H1 (cell line): ENCODE results near the gene MGLL. TPM values are rescaled to one million over a fixed set of nuclear protein-coding genes. Genes with fewer than 3 reads are reported as not detected.

ENCODE experiments used
- CHD7 ChIP-seq: fragments of 300-600 bp; sonication (generic); IDR thresholded peaks from 2 replicates; pipeline ENCODE4 v1.7.1; 2012; ENCODE audit warnings: low read length, moderate library complexity, mild to moderate bottlenecking, inconsistent platforms; ENCODE audit not compliant: insufficient replicate concordance
- HDAC2 ChIP-seq, 2 experiments: fragments of 300-600 bp in 1 of 2; sonication (generic) in 1 of 2; IDR thresholded peaks; 2 replicates each; pipeline ENCODE4 v1.6.1; 2011 to 2012; ENCODE audit warnings: low read depth in 2 of 2, low read length in 2 of 2, mild to moderate bottlenecking in 2 of 2, moderate library complexity in 2 of 2, borderline replicate concordance in 1 of 2, inconsistent platforms in 1 of 2
- polyA plus RNA-seq, 7 experiments: library from polyadenylated mRNA; depleted of rRNA in 3 of 7; stranded (reverse) in 5 of 7; unstranded in 2 of 7; fragments of >200 nt in 5 of 7; fragments of 200-250 nt in 2 of 7; gene quantifications; 1 replicate in 5 of 7; 2 replicates in 1 of 7; 4 replicates in 1 of 7; pipeline versions ENCODE4 v1.2.1 to v1.2.3, GENCODE V29; 2011 to 2013; ENCODE audit warnings: missing spikeins in 2 of 7, mixed read lengths in 2 of 7
- total RNA-seq: library from RNA; stranded (reverse); fragmentation: NEBNext Ultra II Directional; extraction: Animal tissue kit (Norgen Biotek cat#: 25700); gene quantifications from 2 replicates; pipeline ENCODE4 v1.2.1, GENCODE V29; 2021

MGLL gene
- total and polyA plus RNA-seq, 2 of the 8 experiments (the other 6 are each of a cell fraction or from before 2014, with no cell fraction given) = 0.05 to 0.34 TPM

- TF ChIP-seq CHD7 = no peak
- TF ChIP-seq HDAC2 (IDR thresholded peaks at IDR 0.05; ENCODE audit: borderline replicate concordance in 1 of 2, low read depth in 2 of 2, low read length in 2 of 2) = no peak
These were observed 12.7 kb downstream of the MGLL start (continued) for GRCh38 chr3:127809611-127810010.
